Liver (tissue), 9 donors: ENCODE results near the gene APOBEC3G. TPM values are rescaled to one million over a fixed set of nuclear protein-coding genes. Genes with fewer than 3 reads are reported as not detected.

ENCODE experiments used
- DNase-seq: peaks from one replicate; pipeline ENCODE4 v3.0.0-alpha.2; 2017; ENCODE audit warnings: low spot score
- H3K27ac ChIP-seq, 2 donors: one replicate each; pipeline ENCODE4 v1.7.0; 2013; ENCODE audit warnings: inconsistent platforms in 2 of 2, low read length in 2 of 2, control low read depth in 1 of 2, low read depth in 1 of 2, mild to moderate bottlenecking in 1 of 2
- H3K27me3 ChIP-seq, 4 donors: one replicate each; pipeline versions ENCODE4 v1.6.1 to v1.7.0; 2013; ENCODE audit warnings: low read length in 3 of 4, inconsistent platforms in 1 of 4, mild to moderate bottlenecking in 1 of 4, moderate library complexity in 1 of 4; ENCODE audit not compliant: control insufficient read depth in 4 of 4, insufficient read depth in 4 of 4
- H3K36me3 ChIP-seq, 4 donors: one replicate each; pipeline versions ENCODE4 v1.6.1 to v1.7.0; 2013; ENCODE audit warnings: low read length in 3 of 4, mild to moderate bottlenecking in 3 of 4, low read depth in 1 of 4, moderate library complexity in 1 of 4; ENCODE audit not compliant: control insufficient read depth in 4 of 4, insufficient read depth in 3 of 4
- H3K4me1 ChIP-seq, 4 donors: one replicate each; pipeline versions ENCODE4 v1.6.1 to v1.7.0; 2013; ENCODE audit warnings: low read length in 3 of 4, mild to moderate bottlenecking in 3 of 4, moderate library complexity in 1 of 4; ENCODE audit not compliant: control insufficient read depth in 4 of 4, insufficient read depth in 4 of 4
- H3K4me3 ChIP-seq, 3 donors: one replicate each; pipeline versions ENCODE4 v1.6.1 to v1.7.0; 2013; ENCODE audit warnings: low read length in 3 of 3, control low read depth in 1 of 3, low read depth in 1 of 3, mild to moderate bottlenecking in 1 of 3
- H3K9ac ChIP-seq, 2 donors: one replicate each; pipeline ENCODE4 v1.7.0; 2013; ENCODE audit warnings: low read length in 2 of 2, mild to moderate bottlenecking in 2 of 2, moderate library complexity in 2 of 2, control low read depth in 1 of 2, low read depth in 1 of 2
- H3K9me3 ChIP-seq, 4 donors: one replicate each; pipeline versions ENCODE4 v1.6.1 to v1.7.0; 2013; ENCODE audit warnings: low read length in 3 of 4; ENCODE audit not compliant: control insufficient read depth in 4 of 4
- EGR1 ChIP-seq, 2 donors: IDR thresholded peaks; 2 replicates each; pipeline ENCODE4 v1.6.1; 2016 to 2018; ENCODE audit warnings: antibody characterized with exemption in 2 of 2, low read depth in 2 of 2
- GABPA ChIP-seq, 2 donors: IDR thresholded peaks in 1 of 2; conservative IDR thresholded peaks in 1 of 2; 2 replicates each; pipeline ENCODE4 v1.6.1; 2016; ENCODE audit warnings: antibody characterized with exemption in 2 of 2, mild to moderate bottlenecking in 1 of 2, moderate library complexity in 1 of 2
- HNF4A ChIP-seq, 2 donors: conservative IDR thresholded peaks; 2 replicates each; pipeline ENCODE4 v1.6.1; 2016; ENCODE audit warnings: antibody characterized with exemption in 2 of 2, mild to moderate bottlenecking in 2 of 2
- HNF4G ChIP-seq: IDR thresholded peaks from 2 replicates; pipeline ENCODE4 v1.6.1; 2016; ENCODE audit warnings: antibody characterized with exemption
- JUND ChIP-seq, 2 donors: IDR thresholded peaks; 2 replicates each; pipeline ENCODE4 v1.6.1; 2016; ENCODE audit warnings: antibody characterized with exemption in 2 of 2
- NR2F2 ChIP-seq: IDR thresholded peaks from 2 replicates; pipeline ENCODE4 v1.6.1; 2016; ENCODE audit warnings: antibody characterized with exemption
- RAD21 ChIP-seq, 2 donors: IDR thresholded peaks; 2 replicates each; pipeline ENCODE4 v1.6.1; 2016; ENCODE audit warnings: antibody characterized with exemption in 2 of 2, mild to moderate bottlenecking in 2 of 2
- RXRA ChIP-seq, 2 donors: IDR thresholded peaks; 2 replicates each; pipeline ENCODE4 v1.6.1; 2017 to 2018; ENCODE audit warnings: antibody characterized with exemption in 2 of 2, mild to moderate bottlenecking in 1 of 2
- SP1 ChIP-seq: IDR thresholded peaks from 2 replicates; pipeline ENCODE4 v1.6.1; 2018; ENCODE audit warnings: antibody characterized with exemption, mild to moderate bottlenecking
- TAF1 ChIP-seq: conservative IDR thresholded peaks from 2 replicates; pipeline ENCODE4 v1.6.1; 2016; ENCODE audit warnings: antibody characterized with exemption, mild to moderate bottlenecking
- YY1 ChIP-seq: IDR thresholded peaks from 2 replicates; pipeline ENCODE4 v1.6.1; 2016; ENCODE audit warnings: antibody characterized with exemption, mild to moderate bottlenecking
- WGBS: extraction: QIAGEN DNeasy Blood & Tissue Kit; methylation state at CpG from one replicate; pipeline ENCODE4 v1.1.7; 2013; 5-methylcytosine and 5-hydroxymethylcytosine counted together
- polyA plus RNA-seq, 2 donors: library from polyadenylated mRNA; stranded (reverse) in 1 of 2; unstranded in 1 of 2; fragments of 200-250 nt in 1 of 2; fragments of >200 nt in 1 of 2; fragmentation: Nextera tagmentation in 1 of 2; extraction: Ambion mirVana in 1 of 2; gene quantifications; one replicate each; pipeline versions ENCODE4 v1.2.1 to v1.2.3, GENCODE V29; 2013 to 2015
- total RNA-seq, 2 donors: library from RNA; depleted of rRNA; stranded (reverse); fragments of >200 nt; gene quantifications; one replicate each; pipeline ENCODE4 v1.2.3, GENCODE V29; 2014
- TF ChIP-seq, protein P1 (sequence below): IDR thresholded peaks from 2 replicates; pipeline ENCODE4 v1.6.1; 2016; ENCODE audit warnings: antibody characterized with exemption
- TF ChIP-seq, protein P2 (sequence below): fragments of 150-350 bp; IDR thresholded peaks from 2 replicates; pipeline ENCODE4 v1.5.1; 2017; ENCODE audit warnings: improper control_type of control experiment, low read depth, low read length; ENCODE audit not compliant: missing input control
- donor health status: healthy.
- donor health status: healthy.
- donor health status: healthy.
- donor health status: healthy.
- donor health status: healthy.

The APOBEC3G gene
- total and polyA plus RNA-seq, 4 donors = 1.9 to 9.2 (median 2.9) TPM

DNA sequence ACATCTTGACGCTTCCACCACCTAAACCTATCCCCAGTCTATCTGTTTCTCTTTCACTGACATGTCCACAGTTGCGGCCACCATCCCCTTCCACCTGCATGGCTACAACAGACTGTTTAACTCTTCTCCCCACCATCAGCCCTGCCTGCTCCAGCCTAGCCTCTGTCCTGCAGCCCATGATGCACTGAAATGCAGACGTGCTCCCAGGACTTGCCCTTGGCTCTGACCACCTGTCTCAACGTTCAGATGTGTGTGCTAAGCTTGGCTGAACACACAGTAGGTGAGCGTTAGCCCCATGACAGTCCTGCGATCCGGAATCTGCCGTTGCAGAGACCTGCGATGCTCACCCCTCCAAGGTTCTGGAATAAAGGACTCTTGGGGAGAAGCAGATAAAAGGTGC is 52.7 kb downstream of the APOBEC3G start (continued):
- TF ChIP-seq TAF1 = no peak
- TF ChIP-seq HNF4A (conservative IDR thresholded peaks at IDR 0.05) = no peak
- no peak for TF ChIP-seq RAD21 (IDR thresholded peaks at IDR 0.05)
- TF ChIP-seq, protein P1, sequence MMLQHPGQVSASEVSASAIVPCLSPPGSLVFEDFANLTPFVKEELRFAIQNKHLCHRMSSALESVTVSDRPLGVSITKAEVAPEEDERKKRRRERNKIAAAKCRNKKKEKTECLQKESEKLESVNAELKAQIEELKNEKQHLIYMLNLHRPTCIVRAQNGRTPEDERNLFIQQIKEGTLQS = no peak

DNA sequence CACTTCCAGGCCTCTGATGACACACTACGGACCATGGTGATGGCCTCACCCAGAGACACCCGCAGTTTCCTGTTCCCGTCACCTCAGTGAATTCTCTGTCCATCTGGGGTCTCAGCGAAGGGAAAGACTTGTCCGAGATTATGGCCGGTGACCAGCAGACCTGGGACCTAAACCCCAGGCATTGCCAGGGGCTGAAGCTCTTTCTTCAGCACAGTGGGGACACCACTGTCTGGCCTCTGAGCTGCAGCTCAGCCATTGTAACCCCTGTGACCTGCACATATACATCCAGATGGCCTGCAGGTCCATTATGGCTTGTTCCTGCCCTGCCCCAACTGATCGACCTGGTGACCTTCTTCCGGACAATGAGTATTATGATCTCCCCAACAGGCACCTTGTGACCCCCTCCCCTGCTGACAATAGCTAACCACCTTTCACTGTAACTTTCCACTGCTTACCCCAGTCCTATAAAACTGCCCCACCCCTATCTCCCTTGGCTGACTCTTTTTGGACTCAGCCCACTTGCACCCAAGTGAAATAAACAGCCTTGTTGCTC is 53.2 kb downstream of the APOBEC3G start:
- Histone ChIP-seq H3K4me1 (peaks cover 0 to 6% (median 0%) of the 10 kb centered on the region in 4 donors), H3K36me3 (peaks cover 0 to 3% (median 1%) of the 10 kb centered on the region in 4 donors), H3K9me3 (no peaks in the 10 kb centered on the region), H3K4me3 (no peak overlapping the region), H3K27ac (no peak overlapping the region), H3K9ac (no peak overlapping the region), H3K27me3 (no peaks in the 10 kb centered on the region)
- WGBS = 95% methylated on average over 8 of the region's 8 CpGs
- no peak for DNase-seq
- TF ChIP-seq, protein P2, sequence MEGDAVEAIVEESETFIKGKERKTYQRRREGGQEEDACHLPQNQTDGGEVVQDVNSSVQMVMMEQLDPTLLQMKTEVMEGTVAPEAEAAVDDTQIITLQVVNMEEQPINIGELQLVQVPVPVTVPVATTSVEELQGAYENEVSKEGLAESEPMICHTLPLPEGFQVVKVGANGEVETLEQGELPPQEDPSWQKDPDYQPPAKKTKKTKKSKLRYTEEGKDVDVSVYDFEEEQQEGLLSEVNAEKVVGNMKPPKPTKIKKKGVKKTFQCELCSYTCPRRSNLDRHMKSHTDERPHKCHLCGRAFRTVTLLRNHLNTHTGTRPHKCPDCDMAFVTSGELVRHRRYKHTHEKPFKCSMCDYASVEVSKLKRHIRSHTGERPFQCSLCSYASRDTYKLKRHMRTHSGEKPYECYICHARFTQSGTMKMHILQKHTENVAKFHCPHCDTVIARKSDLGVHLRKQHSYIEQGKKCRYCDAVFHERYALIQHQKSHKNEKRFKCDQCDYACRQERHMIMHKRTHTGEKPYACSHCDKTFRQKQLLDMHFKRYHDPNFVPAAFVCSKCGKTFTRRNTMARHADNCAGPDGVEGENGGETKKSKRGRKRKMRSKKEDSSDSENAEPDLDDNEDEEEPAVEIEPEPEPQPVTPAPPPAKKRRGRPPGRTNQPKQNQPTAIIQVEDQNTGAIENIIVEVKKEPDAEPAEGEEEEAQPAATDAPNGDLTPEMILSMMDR = no peak

DNA sequence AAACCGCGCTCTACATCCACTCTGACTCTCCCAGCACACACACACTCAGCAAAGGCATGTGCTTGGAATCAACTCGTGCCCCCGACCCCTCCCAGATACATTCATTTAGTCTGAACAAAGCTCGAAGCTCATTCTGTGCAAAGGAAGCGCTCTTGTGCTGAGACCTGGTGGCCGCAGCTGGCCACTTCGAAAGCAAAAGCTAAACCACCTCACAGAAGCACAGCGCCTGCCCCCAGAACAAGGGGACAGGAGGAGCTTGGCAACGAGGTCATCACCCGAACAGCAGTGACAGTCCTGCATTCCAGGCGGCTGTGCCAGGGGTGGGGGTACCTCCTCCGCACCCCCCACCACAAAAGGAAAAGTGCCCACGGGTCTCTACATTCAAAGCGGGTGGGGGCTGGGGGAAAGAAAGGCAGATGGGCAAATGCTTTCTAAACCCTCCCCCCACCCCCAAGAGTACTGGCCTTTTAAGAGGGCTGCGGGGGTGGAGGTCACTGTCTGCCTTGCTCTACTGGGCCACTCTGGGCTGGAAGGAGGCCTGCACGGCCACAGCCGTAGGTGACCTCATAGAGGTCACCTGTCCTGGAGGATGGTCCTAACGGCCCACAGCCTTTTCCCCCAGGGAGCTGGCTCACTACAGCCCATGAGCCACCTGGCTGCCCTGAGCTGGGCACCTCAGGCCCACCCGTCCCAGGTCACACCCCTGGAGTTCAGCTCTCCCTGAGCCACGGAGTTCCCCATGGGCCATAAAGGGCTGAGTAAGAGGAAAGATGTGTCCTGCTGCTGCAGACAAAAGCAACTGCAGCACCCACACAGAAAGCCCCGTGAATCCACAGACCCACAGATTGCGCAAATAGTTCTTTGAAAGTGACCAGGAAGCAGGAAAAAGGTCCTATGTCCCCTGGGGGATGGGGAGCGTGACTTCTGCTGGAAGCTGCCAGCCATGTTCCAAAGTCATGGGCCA is 54.1 kb downstream of the APOBEC3G start:
- Histone ChIP-seq H3K4me3 (no peak overlapping the region), H3K9ac (no peak overlapping the region), H3K27ac (no peak overlapping the region), H3K9me3 (no peaks in the 10 kb centered on the region), H3K4me1 (peaks cover 0 to 6% (median 0%) of the 10 kb centered on the region in 4 donors), H3K27me3 (no peaks in the 10 kb centered on the region), H3K36me3 (peaks cover 0 to 3% (median 1%) of the 10 kb centered on the region in 4 donors)
- no peak for TF ChIP-seq JUND (IDR thresholded peaks at IDR 0.05)
- no peak for TF ChIP-seq NR2F2
- peak; percentile 9 for TF ChIP-seq SP1
- peak in 1 of 2 donors; percentile 70 for TF ChIP-seq EGR1 (IDR thresholded peaks at IDR 0.05; ENCODE audit: low read depth in 2 of 2)
- DNase-seq = no peak
- 64% methylated on average over 24 of the region's 24 CpGs for WGBS

DNA sequence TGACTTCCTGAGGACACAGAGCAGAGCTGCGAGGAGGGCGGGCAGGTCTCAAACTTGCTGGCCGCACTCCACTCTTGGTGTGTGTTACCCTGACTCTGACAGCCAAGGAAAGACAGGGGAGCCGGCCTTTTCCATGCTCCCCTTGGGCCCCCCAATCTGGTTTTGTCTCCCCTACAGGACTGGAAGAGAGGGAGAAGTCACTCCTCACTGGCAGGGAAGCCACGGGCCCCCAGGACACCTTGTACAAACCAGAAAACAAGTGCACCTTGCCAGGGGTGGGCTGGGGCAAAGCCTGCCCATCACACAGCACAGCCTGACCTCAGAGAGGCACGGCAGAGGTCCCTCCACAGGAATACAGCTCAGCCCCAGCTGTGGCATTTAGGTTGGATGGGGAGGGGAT is 55.2 kb downstream of the APOBEC3G start:
- Histone ChIP-seq H3K4me1 (peaks cover 0 to 6% (median 0%) of the 10 kb centered on the region in 4 donors), H3K27me3 (no peaks in the 10 kb centered on the region), H3K9ac (no peak overlapping the region), H3K36me3 (peaks cover 0 to 3% (median 1%) of the 10 kb centered on the region in 4 donors), H3K27ac (no peak overlapping the region), H3K4me3 (no peak overlapping the region), H3K9me3 (no peaks in the 10 kb centered on the region)
- DNase-seq = no peak
- WGBS = 95% methylated on average over 6 of the region's 6 CpGs
- TF ChIP-seq, protein P1 = no peak
- TF ChIP-seq EGR1 (IDR thresholded peaks at IDR 0.05; ENCODE audit: low read depth in 2 of 2) (no peak), YY1 (no peak), HNF4G (no peak), RXRA (IDR thresholded peaks at IDR 0.05) (no peak), GABPA (IDR thresholded peaks at IDR 0.05 in 1 of 2, conservative IDR thresholded peaks at IDR 0.05 in 1 of 2) (no peak)
- TF ChIP-seq, protein P2 = no peak
